K562 (cell line): ENCODE measurements around the gene SHOX. TPM values are rescaled to one million over a fixed set of nuclear protein-coding genes. Genes with fewer than 3 reads are reported as not detected.

Experiments used
- ATAC-seq: fragments of 200-7000 bp; cut with Tn5 transposase; 3 replicates; pipeline ENCODE4 v1.9.1; 2020; ENCODE audit warnings: moderate library complexity
- BruUV-seq: library from RNA; stranded (reverse); fragments of 400-500 nt; replicated peaks from 2 replicates; lab custom pipeline; 2021; lab: Mats Ljungman, UMichigan
- CTCF ChIA-PET: fragments of 300-600 bp; formaldehyde crosslinking; extraction: SDS; loops from one replicate; lab custom pipeline; 2021; ENCODE audit warnings: low intra/inter-chr PET ratio; lab: Yijun Ruan, JAX
- POLR2A ChIA-PET: fragments of 300-600, 350-650 bp; sonication (Branson Sonifier 250); formaldehyde crosslinking; extraction: SDS; loops from one replicate; lab custom pipeline; 2021; ENCODE audit warnings: antibody characterized with exemption, inconsistent platforms; lab: Yijun Ruan, JAX
- DNase-seq, 4 experiments: peaks; one replicate each; pipeline versions ENCODE4 v3.0.0 to v3.0.0-alpha.2; 2011 to 2018; ENCODE audit warnings: low spot score in 3 of 4, mixed read lengths in 3 of 4; ENCODE audit errors: extremely low read depth in 1 of 4
- FAIRE-seq: peaks from 2 replicates; lab custom pipeline; 2011; peaks lifted over from hg19 to GRCh38; lab: Jason Lieb, UNC
- H2AFZ ChIP-seq: 2 replicates; pipeline ENCODE4 v1.6.0; 2011; ENCODE audit warnings: low read depth, low read length, control low read depth, inconsistent platforms
- H3K27ac ChIP-seq: fragments of 200-600 bp; 3 replicates; pipeline ENCODE4 v1.8.0; 2011; ENCODE audit warnings: low read depth, mild to moderate bottlenecking, control low read depth, inconsistent platforms, low read length, moderate library complexity, mixed read lengths; ENCODE audit errors: extremely low read depth
- H3K27me3 ChIP-seq, 2 experiments: fragments of 300-600 bp in 1 of 2; 2 replicates in 1 of 2; 3 replicates in 1 of 2; pipeline versions ENCODE4 v1.6.0 to v1.8.0; 2011; ENCODE audit warnings: inconsistent platforms in 2 of 2, low read length in 2 of 2, mild to moderate bottlenecking in 1 of 2, mixed read lengths in 1 of 2, moderate library complexity in 1 of 2; ENCODE audit not compliant: control insufficient read depth in 2 of 2, insufficient read depth in 2 of 2
- H3K36me3 ChIP-seq: fragments of 300-600 bp; 3 replicates; pipeline ENCODE4 v1.8.0; 2011; ENCODE audit warnings: mild to moderate bottlenecking, low read length, inconsistent platforms; ENCODE audit not compliant: control insufficient read depth, insufficient read depth
- H3K4me1 ChIP-seq, 2 experiments: fragments of 200-600 bp in 1 of 2; replicated peaks in 1 of 2; 2 replicates in 1 of 2; 3 replicates in 1 of 2; pipeline versions ENCODE4 v1.5.1 to v1.8.0; 2011; ENCODE audit warnings: inconsistent platforms in 2 of 2, low read length in 2 of 2, mild to moderate bottlenecking in 1 of 2, mixed read lengths in 1 of 2, moderate library complexity in 1 of 2; ENCODE audit not compliant: control insufficient read depth in 2 of 2, insufficient read depth in 2 of 2
- H3K4me2 ChIP-seq: 2 replicates; pipeline ENCODE4 v1.6.1; 2011; ENCODE audit warnings: low read length, control low read depth, inconsistent platforms, mixed read lengths; ENCODE audit not compliant: insufficient read depth
- H3K4me3 ChIP-seq: fragments of 200-600 bp; sonication (generic), shearing (Covaris generic); 2 replicates; pipeline ENCODE4 v1.5.1; 2016; ENCODE audit warnings: control low read depth, inconsistent platforms
- H3K79me2 ChIP-seq: fragments of 200-600 bp; 3 replicates; pipeline ENCODE4 v1.8.0; 2011; ENCODE audit warnings: low read length, inconsistent platforms; ENCODE audit not compliant: control insufficient read depth, insufficient read depth
- H3K9ac ChIP-seq, 2 experiments: 2 replicates each; pipeline versions ENCODE4 v1.6.0 to v1.6.1; 2011; ENCODE audit warnings: low read depth in 2 of 2, low read length in 2 of 2, control low read depth in 1 of 2, inconsistent platforms in 1 of 2, mild to moderate bottlenecking in 1 of 2, mixed read lengths in 1 of 2; ENCODE audit not compliant: insufficient read depth in 1 of 2
- H3K9me1 ChIP-seq: one replicate; pipeline ENCODE4 v1.6.0; 2011; ENCODE audit warnings: inconsistent platforms, mild to moderate bottlenecking, low read length, moderate library complexity; ENCODE audit not compliant: control insufficient read depth, insufficient read depth
- H3K9me3 ChIP-seq: replicated peaks from 2 replicates; pipeline ENCODE4 v1.5.1; 2011; ENCODE audit warnings: low read depth, low read length, inconsistent platforms; ENCODE audit not compliant: control insufficient read depth, insufficient read depth
- H4K20me1 ChIP-seq: replicated peaks from 2 replicates; pipeline ENCODE4 v1.6.1; 2011; ENCODE audit warnings: low read length, inconsistent platforms, mixed read lengths; ENCODE audit not compliant: control insufficient read depth, insufficient read depth
- CAMTA2 ChIP-seq: fragments of 250-450 bp; sonication (Bioruptor Pico); conservative IDR thresholded peaks from 2 replicates; pipeline ENCODE4 v1.5.1; 2022
- HMGN3 ChIP-seq: IDR thresholded peaks from 2 replicates; pipeline ENCODE4 v1.6.1; 2011; ENCODE audit warnings: borderline replicate concordance, low read depth, mild to moderate bottlenecking, mixed read lengths, low read length; ENCODE audit not compliant: insufficient read length; ENCODE audit errors: extremely low read depth
- MEF2A ChIP-seq: IDR thresholded peaks from 2 replicates; pipeline ENCODE4 v1.6.1; 2011; ENCODE audit warnings: low read depth, mild to moderate bottlenecking, low read length, moderate library complexity; ENCODE audit not compliant: control insufficient read depth
- POLR2AphosphoS5 ChIP-seq: IDR thresholded peaks from 2 replicates; pipeline ENCODE4 v1.6.1; 2011; ENCODE audit warnings: mild to moderate bottlenecking, low read depth, low read length, moderate library complexity; ENCODE audit not compliant: control insufficient read depth, insufficient read depth
- RB1 ChIP-seq: fragments of 450-650 bp; IDR thresholded peaks from 2 replicates; pipeline ENCODE4 v1.6.1; 2017; ENCODE audit warnings: low read depth, mild to moderate bottlenecking
- SREBF1 ChIP-seq: fragments of 150-350 bp; IDR thresholded peaks from 2 replicates; pipeline ENCODE4 v1.6.1; 2014; ENCODE audit warnings: antibody characterized with exemption, low read depth, low read length, borderline replicate concordance
- ZFP36 ChIP-seq: fragments of 150-350 bp; IDR thresholded peaks from 2 replicates; pipeline ENCODE4 v1.6.1; 2018; ENCODE audit warnings: low read length, low read depth; ENCODE audit not compliant: partially characterized antibody
- ZNF263 ChIP-seq: sonication (generic); formaldehyde crosslinking; IDR thresholded peaks from 2 replicates; pipeline ENCODE4 v1.8.0; 2022; ENCODE audit warnings: mild to moderate bottlenecking, missing genetic modification reagents, borderline replicate concordance
- WGBS: fragments of 100-300 bp; shearing (Covaris generic); methylation state at CpG from one replicate; pipeline ENCODE4 v1.1.6; 2016; ENCODE audit warnings: low coverage, mixed read lengths; ENCODE audit not compliant: insufficient coverage; ENCODE audit errors: missing lambda C conversion rate; 5-methylcytosine and 5-hydroxymethylcytosine counted together
- in situ Hi-C: fragments of 300-500 bp; cut with MboI; formaldehyde crosslinking; loops from 4 replicates; pipeline ENCODE4 v1.15.0; 2018; ENCODE audit warnings: inconsistent platforms, mixed read lengths
- intact Hi-C: fragments of 100-400 bp; cut with micrococcal nuclease; formaldehyde crosslinking; loops from 2 replicates; pipeline ENCODE4 v1.14.2; 2022
- polyA plus RNA-seq, 8 experiments: library from polyadenylated mRNA; depleted of rRNA in 4 of 8; stranded (reverse) in 5 of 8; unstranded in 3 of 8; fragments of >200 nt; fragmentation: Nextera tagmentation in 2 of 8; fragmentation: Illumina TruSeq in 1 of 8; extraction: Ambion mirVana in 2 of 8; extraction: Trizol in 1 of 8; gene quantifications; 2 replicates each; pipeline versions ENCODE4 v1.2.1 to v1.2.3, GENCODE V29; 2011 to 2014; ENCODE audit warnings: inconsistent platforms in 1 of 8, missing spikeins in 1 of 8
- total RNA-seq, 7 experiments: library from RNA; depleted of rRNA in 6 of 7; stranded (reverse); fragments of >200 nt in 6 of 7; fragmentation: Illumina TruSeq in 2 of 7; extraction: Trizol in 2 of 7; gene quantifications; 2 replicates each; pipeline versions ENCODE4 v1.2.1 to v1.2.3, GENCODE V29; 2011 to 2021; ENCODE audit warnings: low replicate concordance in 1 of 7

The SHOX gene
- total and polyA plus RNA-seq, 9 of the 15 experiments (the other 6 are each of a cell fraction or from before 2014, with no cell fraction given) = not detected

GRCh38 chrX:581720-582298 is 48.8 kb upstream of the SHOX start:
- Histone ChIP-seq H3K27ac (no peak overlapping the region), H3K9me3 (peaks cover 12% of the 10 kb centered on the region), H3K9me1 (no peaks in the 10 kb centered on the region), H4K20me1 (no peaks in the 10 kb centered on the region), H3K27me3 (no peaks in the 10 kb centered on the region), H3K9ac (no peak overlapping the region), H3K4me2 (no peak overlapping the region), H2AFZ (no peak overlapping the region), H3K36me3 (no peaks in the 10 kb centered on the region), H3K4me1 (no peaks in the 10 kb centered on the region), H3K79me2 (no peaks in the 10 kb centered on the region), H3K4me3 (no peak overlapping the region)
- no peak for TF ChIP-seq ZFP36
- no peak for ATAC-seq
- POLR2A ChIA-PET = no interaction called here
- in situ Hi-C loops = no loop called here
- WGBS = 2% methylated on average over 7 of the region's 7 CpGs
- no peak for FAIRE-seq
- no TSS peak for BruUV-seq
- CTCF ChIA-PET = no interaction called here
- intact Hi-C loops = no loop called here
- no peak for DNase-seq

DNA sequence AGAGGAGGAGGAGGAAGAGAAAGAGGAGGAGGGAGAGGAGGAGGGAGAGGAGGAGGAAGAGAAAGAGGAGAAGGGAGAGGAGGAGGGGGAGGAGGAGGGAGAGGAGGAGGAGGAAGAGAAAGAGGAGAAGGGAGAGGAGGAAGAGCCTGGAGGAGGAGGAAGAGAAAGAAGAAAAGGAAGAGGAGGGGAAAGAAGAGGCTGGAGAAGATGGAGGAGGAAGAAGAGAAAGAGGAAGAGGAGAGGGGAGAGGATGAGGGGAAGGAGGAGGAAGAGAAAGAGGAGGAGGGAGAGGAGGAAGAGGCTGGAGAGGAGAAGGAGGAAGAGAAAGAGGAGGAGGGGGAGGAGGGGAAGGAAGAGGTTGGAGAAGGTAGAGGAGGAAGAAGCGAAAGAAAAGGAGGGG is 46.0 kb upstream of the SHOX start:
- CTCF ChIA-PET = no interaction called here
- ATAC-seq = no peak

More for the DNA sequence above, 46.0 kb upstream of the SHOX start:
- intact Hi-C loops (no loop called here), in situ Hi-C loops (no loop called here)
- POLR2A ChIA-PET = no interaction called here
- Histone ChIP-seq H3K27me3 (no peaks in the 10 kb centered on the region), H3K79me2 (no peaks in the 10 kb centered on the region)
- 0% methylated on average over 1 of the region's 1 CpG for WGBS
- no peak for TF ChIP-seq HMGN3
- TF ChIP-seq CAMTA2 (CRISPR knock-in tag) = no peak
- no peak for TF ChIP-seq RB1
- TF ChIP-seq SREBF1 = no peak
- no peak for TF ChIP-seq MEF2A
- TF ChIP-seq POLR2AphosphoS5 = no peak
- TF ChIP-seq ZNF263 (CRISPR knock-in tag) = peak; percentile 60; the same call in 1 of the 2 replicates
- TF ChIP-seq, all 486 proteins: peak for 1
- Histone ChIP-seq H3K36me3 (no peaks in the 10 kb centered on the region), H3K4me1 (no peaks in the 10 kb centered on the region), H3K9ac (no peak overlapping the region), H3K27ac (no peak overlapping the region), H2AFZ (no peak overlapping the region), H3K9me3 (peaks cover 8% of the 10 kb centered on the region), H3K9me1 (no peaks in the 10 kb centered on the region), H3K4me2 (no peak overlapping the region), H3K4me3 (no peak overlapping the region), H4K20me1 (no peaks in the 10 kb centered on the region)
- no TSS peak for BruUV-seq
- FAIRE-seq (no peak), DNase-seq (no peak)
